Thyroid gland (tissue), 4 donors: ENCODE data around the gene FKBP15. TPM values are rescaled to one million over a fixed set of nuclear protein-coding genes. Genes with fewer than 3 reads are reported as not detected.
"Not testable (repeated sequence)": the region's sequence is repeated elsewhere in the genome, so short reads cannot be mapped to it uniquely, and the experiment has no call there.

Experiments
- DNase-seq, 2 donors: peaks; one replicate each; pipeline ENCODE4 v3.0.0-alpha.2; 2019
- H3K27ac ChIP-seq, 3 donors: fragments of 200-600 bp; sonication (generic); 1 replicate in 2 of 3; 2 replicates in 1 of 3; pipeline ENCODE4 v1.5.1; 2016 to 2019; ENCODE audit warnings: mild to moderate bottlenecking in 1 of 3, moderate library complexity in 1 of 3
- H3K27me3 ChIP-seq: fragments of 200-600 bp; sonication (generic); one replicate; pipeline ENCODE4 v1.5.1; 2019
- H3K36me3 ChIP-seq, 2 donors: fragments of 200-600 bp; sonication (generic); one replicate each; pipeline ENCODE4 v1.5.1; 2016 to 2019
- H3K4me1 ChIP-seq, 2 donors: fragments of 200-600 bp; sonication (generic); one replicate each; pipeline ENCODE4 v1.5.1; 2017 to 2019
- H3K4me3 ChIP-seq, 3 donors: fragments of 200-600 bp; sonication (generic); replicated peaks in 1 of 3; 1 replicate in 2 of 3; 2 replicates in 1 of 3; pipeline ENCODE4 v1.5.1; 2016; ENCODE audit warnings: mild to moderate bottlenecking in 1 of 3
- H3K9me3 ChIP-seq: fragments of 200-600 bp; sonication (generic); one replicate; pipeline ENCODE4 v1.5.1; 2017
- POLR2A ChIP-seq, 2 donors: fragments of 450-650 bp; IDR thresholded peaks; one replicate each; pipeline ENCODE4 v1.6.1; 2017; ENCODE audit warnings: antibody characterized with exemption in 2 of 2, mild to moderate bottlenecking in 2 of 2, moderate library complexity in 1 of 2
- WGBS, 2 donors: methylation state at CpG; one replicate each; pipeline ENCODE4 v1.1.5; 2017; 5-methylcytosine and 5-hydroxymethylcytosine counted together
- intact Hi-C: fragments of 100-400 bp; cut with DNase I; formaldehyde crosslinking; loops from one replicate; pipeline ENCODE4 v1.15.1; 2023
- total RNA-seq, 4 donors: library from RNA; depleted of rRNA; stranded (reverse); fragments of >200 nt; gene quantifications; one replicate each; pipeline ENCODE4 v1.2.3, GENCODE V29; 2016
- TF ChIP-seq, protein P1 (sequence below), 6 experiments: fragments of 200-600 bp in 3 of 6; fragments of 450-650 bp in 3 of 6; sonication (generic) in 3 of 6; IDR thresholded peaks; one replicate each; pipeline ENCODE4 v1.5.1; 2016 to 2019; ENCODE audit warnings: antibody characterized with exemption in 6 of 6, mild to moderate bottlenecking in 2 of 6, inconsistent platforms in 1 of 6, moderate library complexity in 1 of 6

The FKBP15 gene
- total RNA-seq, 4 donors from 2014 or later = 25.0 to 30.6 (median 29.1) TPM

DNA sequence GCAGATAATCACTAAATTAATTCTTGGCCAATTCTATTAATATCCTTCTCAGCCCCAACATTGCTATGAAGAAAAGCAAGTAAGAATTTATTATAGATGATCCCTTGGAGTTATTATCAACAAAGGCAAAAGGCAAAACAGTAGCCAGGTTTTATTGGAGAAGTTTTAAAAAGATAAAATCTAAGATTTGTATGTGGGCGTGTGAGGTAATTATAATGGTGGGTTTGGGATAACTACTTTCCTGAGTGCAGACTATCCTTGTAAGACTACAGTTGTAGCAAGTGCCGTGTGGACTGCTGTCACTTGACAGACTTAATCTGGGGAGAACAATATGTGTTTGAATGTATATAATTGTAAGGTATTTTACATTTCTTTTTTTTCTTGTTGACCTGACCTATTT is 23.5 kb upstream of the FKBP15 start:
- H3K9me3 ChIP-seq = no peaks in the 10 kb centered on the region
- intact Hi-C loops = no loop called here
- no peak overlapping the region for H3K4me3 ChIP-seq
- no peak for DNase-seq
- 96 to 99% methylated on average over 2 of the region's 2 CpGs for WGBS, 2 donors
- H3K36me3 ChIP-seq = no peaks in the 10 kb centered on the region
- TF ChIP-seq, protein P1, sequence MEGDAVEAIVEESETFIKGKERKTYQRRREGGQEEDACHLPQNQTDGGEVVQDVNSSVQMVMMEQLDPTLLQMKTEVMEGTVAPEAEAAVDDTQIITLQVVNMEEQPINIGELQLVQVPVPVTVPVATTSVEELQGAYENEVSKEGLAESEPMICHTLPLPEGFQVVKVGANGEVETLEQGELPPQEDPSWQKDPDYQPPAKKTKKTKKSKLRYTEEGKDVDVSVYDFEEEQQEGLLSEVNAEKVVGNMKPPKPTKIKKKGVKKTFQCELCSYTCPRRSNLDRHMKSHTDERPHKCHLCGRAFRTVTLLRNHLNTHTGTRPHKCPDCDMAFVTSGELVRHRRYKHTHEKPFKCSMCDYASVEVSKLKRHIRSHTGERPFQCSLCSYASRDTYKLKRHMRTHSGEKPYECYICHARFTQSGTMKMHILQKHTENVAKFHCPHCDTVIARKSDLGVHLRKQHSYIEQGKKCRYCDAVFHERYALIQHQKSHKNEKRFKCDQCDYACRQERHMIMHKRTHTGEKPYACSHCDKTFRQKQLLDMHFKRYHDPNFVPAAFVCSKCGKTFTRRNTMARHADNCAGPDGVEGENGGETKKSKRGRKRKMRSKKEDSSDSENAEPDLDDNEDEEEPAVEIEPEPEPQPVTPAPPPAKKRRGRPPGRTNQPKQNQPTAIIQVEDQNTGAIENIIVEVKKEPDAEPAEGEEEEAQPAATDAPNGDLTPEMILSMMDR (IDR thresholded peaks at IDR 0.05) = no peak
- TF ChIP-seq POLR2A (IDR thresholded peaks at IDR 0.05) = no peak
- no peak overlapping the region for H3K27ac ChIP-seq
- no peaks in the 10 kb centered on the region for H3K4me1 ChIP-seq
- H3K27me3 ChIP-seq = no peaks in the 10 kb centered on the region

DNA sequence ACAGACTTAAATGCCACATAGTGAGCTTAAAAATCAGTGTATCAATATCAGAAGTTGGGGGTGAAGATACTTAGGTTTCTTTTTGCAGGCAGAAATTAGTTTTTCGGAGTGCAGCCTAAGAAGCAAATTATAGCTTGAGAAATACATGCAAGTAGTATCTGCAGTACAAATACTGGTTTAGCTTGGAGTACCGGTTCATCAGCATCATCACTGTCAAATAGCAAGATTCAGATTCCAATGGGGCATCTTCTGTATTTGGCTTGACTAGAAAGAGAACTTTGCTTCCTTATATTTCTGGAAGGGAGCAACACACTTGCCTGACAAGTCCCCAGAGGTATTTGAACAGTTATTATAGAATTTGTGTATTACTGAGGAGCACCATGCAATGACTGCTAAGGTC is 20.1 kb upstream of the FKBP15 start:
- Histone ChIP-seq H3K4me1 (no peaks in the 10 kb centered on the region), H3K27me3 (no peaks in the 10 kb centered on the region), H3K9me3 (no peaks in the 10 kb centered on the region), H3K36me3 (no peaks in the 10 kb centered on the region), H3K27ac (no peak overlapping the region), H3K4me3 (no peak overlapping the region)
- TF ChIP-seq POLR2A (IDR thresholded peaks at IDR 0.05) = no peak
- DNase-seq = no peak
- intact Hi-C loops = no loop called here
- WGBS, 2 donors = 92 to 100% methylated on average over 2 of the region's 2 CpGs

DNA sequence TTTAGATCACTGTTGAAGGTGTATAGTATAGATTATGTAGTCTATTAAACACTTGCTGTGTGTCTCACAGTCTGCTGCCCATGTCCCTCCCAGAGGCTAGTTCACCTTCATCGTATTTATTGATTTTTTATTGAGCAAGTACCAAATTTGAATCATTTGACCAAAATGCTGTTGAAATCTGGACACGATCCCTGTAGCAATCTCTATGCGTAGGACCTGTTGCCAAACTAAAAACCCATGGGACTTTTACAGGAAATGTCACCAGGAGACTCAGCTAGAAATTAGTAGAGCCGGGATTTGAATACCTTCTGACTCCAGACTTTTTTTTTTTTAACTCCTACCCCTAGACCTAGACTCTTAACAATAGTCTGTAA is 17.8 kb upstream of the FKBP15 start:
- H3K36me3 ChIP-seq = no peaks in the 10 kb centered on the region
- H3K9me3 ChIP-seq = no peaks in the 10 kb centered on the region
- H3K4me3 ChIP-seq = no peak overlapping the region
- H3K27me3 ChIP-seq = no peaks in the 10 kb centered on the region
- intact Hi-C loops = no loop called here
- no peak overlapping the region for H3K27ac ChIP-seq
- DNase-seq = no peak
- 75 to 78% methylated on average over 4 of the region's 4 CpGs for WGBS, 2 donors
- no peaks in the 10 kb centered on the region for H3K4me1 ChIP-seq
- TF ChIP-seq, protein P1 (IDR thresholded peaks at IDR 0.05) = no peak
- no peak for TF ChIP-seq POLR2A (IDR thresholded peaks at IDR 0.05)

DNA sequence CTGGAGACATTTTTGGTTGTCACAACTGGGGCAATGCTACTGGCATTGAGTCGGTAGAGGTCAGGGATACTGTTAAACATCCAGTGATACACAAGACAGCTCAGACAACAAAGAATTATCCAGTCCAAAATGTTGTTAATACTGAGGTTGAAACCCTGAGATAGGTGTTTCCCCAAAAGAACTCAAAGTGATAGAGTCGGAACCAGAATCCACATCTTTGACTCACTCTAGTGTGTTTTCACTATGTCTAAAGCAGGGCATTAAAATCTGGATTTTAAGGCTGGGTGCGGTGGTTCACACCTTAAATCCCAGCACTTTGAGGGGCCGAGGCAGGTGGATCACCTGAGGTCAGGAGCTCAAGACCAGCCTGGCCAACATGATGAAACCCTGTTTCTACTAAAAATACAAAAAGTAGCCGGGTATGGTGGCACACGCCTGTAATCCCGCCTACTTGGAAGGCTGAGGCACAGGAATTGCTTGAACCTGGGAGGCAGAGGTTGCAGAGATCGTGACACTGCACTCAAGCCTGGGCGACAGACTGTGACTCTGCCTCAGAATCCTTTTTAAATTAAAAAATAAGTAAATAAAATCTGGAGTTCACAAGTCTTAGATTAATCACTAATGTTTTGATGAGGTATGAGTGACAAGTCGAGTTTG is 17.3 kb upstream of the FKBP15 start:
- Histone ChIP-seq H3K27me3 (no peaks in the 10 kb centered on the region), H3K36me3 (no peaks in the 10 kb centered on the region), H3K4me1 (no peaks in the 10 kb centered on the region), H3K27ac (no peak overlapping the region), H3K9me3 (no peaks in the 10 kb centered on the region), H3K4me3 (no peak overlapping the region)
- no peak for DNase-seq
- TF ChIP-seq POLR2A (IDR thresholded peaks at IDR 0.05) = no peak
- TF ChIP-seq, protein P1 (IDR thresholded peaks at IDR 0.05) = no peak
- 89 to 91% methylated on average over 10 of the region's 10 CpGs for WGBS, 2 donors
- intact Hi-C loops = no loop called here

DNA sequence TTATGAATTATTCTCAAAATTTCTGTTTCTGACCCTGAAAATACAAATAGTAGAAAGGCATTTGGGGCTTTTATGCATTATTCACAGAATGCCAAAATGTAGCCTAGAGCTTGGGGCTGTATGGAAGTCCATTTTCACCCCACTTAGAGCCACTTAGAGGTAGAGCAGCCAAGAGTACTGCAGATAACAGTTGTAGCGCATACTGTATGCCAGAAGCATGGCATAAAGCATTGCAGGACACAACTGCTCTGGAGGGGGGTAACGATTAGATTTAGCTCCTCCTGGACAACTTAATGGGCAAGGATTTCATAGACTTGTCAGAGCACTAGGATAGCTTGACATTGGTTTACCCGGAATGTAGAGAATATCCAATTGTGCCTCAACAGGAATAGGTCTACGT is 15.9 kb upstream of the FKBP15 start:
- Histone ChIP-seq H3K9me3 (no peaks in the 10 kb centered on the region), H3K4me3 (no peak overlapping the region), H3K27ac (no peak overlapping the region), H3K4me1 (peaks cover 0 to 6% of the 10 kb centered on the region in 2 donors), H3K36me3 (no peaks in the 10 kb centered on the region), H3K27me3 (no peaks in the 10 kb centered on the region)
- DNase-seq = no peak
- 93 to 94% methylated on average over 4 of the region's 4 CpGs for WGBS, 2 donors
- intact Hi-C loops = no loop called here
- TF ChIP-seq, protein P1 (IDR thresholded peaks at IDR 0.05) = no peak
- no peak for TF ChIP-seq POLR2A (IDR thresholded peaks at IDR 0.05)

DNA sequence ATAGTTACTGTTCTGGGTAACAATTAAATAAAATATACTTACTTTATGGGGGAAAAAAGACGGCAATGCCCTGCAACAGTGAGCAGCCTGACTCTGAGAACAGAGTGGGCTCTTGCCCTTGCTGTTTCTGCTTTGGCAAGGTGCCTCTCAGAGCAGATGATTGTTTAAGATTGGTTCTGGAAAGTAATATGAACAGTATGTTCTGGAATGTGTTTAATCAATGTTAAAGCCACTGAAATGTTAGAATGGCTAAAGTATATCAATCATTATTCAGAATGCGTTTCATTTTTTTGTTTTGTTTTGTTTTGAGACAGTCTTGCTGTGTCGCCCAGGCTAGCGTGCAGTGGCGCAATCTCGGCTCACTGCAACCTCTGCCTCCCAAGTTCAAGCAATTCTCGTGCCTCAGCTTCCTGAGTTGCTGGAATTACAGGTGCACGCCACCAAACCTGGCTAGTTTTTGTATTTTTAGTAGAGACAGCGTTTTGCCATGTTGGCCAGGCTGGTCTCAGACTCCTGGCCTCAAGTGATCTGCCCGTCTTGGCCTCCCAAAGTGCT is 14.7 kb upstream of the FKBP15 start:
- intact Hi-C loops, H3K36me3 ChIP-seq, H3K9me3 ChIP-seq, H3K4me3 ChIP-seq, H3K4me1 ChIP-seq, H3K27ac ChIP-seq, DNase-seq, H3K27me3 ChIP-seq: not testable (repeated sequence)
- WGBS, 2 donors = 92% methylated on average over 10 of the region's 10 CpGs
